Measurements from ENCODE around the gene BCAS1. TPM values are rescaled to one million over a fixed set of nuclear protein-coding genes. Genes with fewer than 3 reads are reported as not detected.

Gene BCAS1
- total and polyA plus RNA-seq, 2 donors from 2014 or later = 1.1 to 4.8 TPM

Small RNAs within 50 kb of the gene (microRNA-seq; reads per million reads assigned to microRNA genes)
- not detected for gene MIR4756

Other genes with a start within 250 kb of the BCAS1 start
- gene CYP24A1, start 103.4 kb upstream of the BCAS1 start, total RNA-seq = 39.0 TPM
- gene CYP24A1, start 103.4 kb upstream of the BCAS1 start, polyA plus RNA-seq (ENCODE audit: insufficient read depth, low read depth, low replicate concordance) = 15.4 TPM
- 19.7 TPM for gene PFDN4, start 137.5 kb upstream of the BCAS1 start, total RNA-seq
- gene PFDN4, start 137.5 kb upstream of the BCAS1 start, polyA plus RNA-seq (ENCODE audit: insufficient read depth, low read depth, low replicate concordance) = 49.5 TPM